HG03571 (cell line): ENCODE measurements around the gene TMEM158.

Experiments
- ATAC-seq: cut with Tn5 transposase; IDR thresholded peaks from one replicate; pipeline ENCODE4 v1.9.1; 2021; ENCODE audit not compliant: unreplicated experiment

The TMEM158 gene

GRCh38 chr3:45234250-45234649 is 8.2 kb upstream of the TMEM158 start:
- ATAC-seq = no peak

GRCh38 chr3:45232521-45232920 is 6.4 kb upstream of the TMEM158 start:
- no peak for ATAC-seq

GRCh38 chr3:45227946-45228345 is 1.9 kb upstream of the TMEM158 start:
- ATAC-seq = no peak

- no peak for ATAC-seq
These were observed 1.2 kb upstream of the TMEM158 start for GRCh38 chr3:45227071-45227820.

- ATAC-seq = peak; percentile 35
These were observed 452 bp downstream of the TMEM158 start for GRCh38 chr3:45225465-45226205.

- ATAC-seq = peak; percentile 27
These were observed 1.1 kb downstream of the TMEM158 start for GRCh38 chr3:45224824-45225464.

GRCh38 chr3:45223889-45224727 is 2.0 kb downstream of the TMEM158 start:
- no peak for ATAC-seq

- no peak for ATAC-seq
These were observed 6.4 kb downstream of the TMEM158 start for GRCh38 chr3:45219694-45220093.

GRCh38 chr3:45218578-45219390 is 7.3 kb downstream of the TMEM158 start:
- ATAC-seq = no peak

GRCh38 chr3:45216021-45216609 is 10.0 kb downstream of the TMEM158 start:
- no peak for ATAC-seq

- ATAC-seq = no peak
These were observed 10.6 kb downstream of the TMEM158 start for GRCh38 chr3:45215466-45215865.

- ATAC-seq = no peak
These were observed 11.9 kb downstream of the TMEM158 start for GRCh38 chr3:45214061-45214680.

GRCh38 chr3:45212095-45212468 is 14.0 kb downstream of the TMEM158 start:
- ATAC-seq = no peak

GRCh38 chr3:45211466-45212094 is 14.5 kb downstream of the TMEM158 start:
- ATAC-seq = no peak

GRCh38 chr3:45210308-45211041 is 15.6 kb downstream of the TMEM158 start:
- no peak for ATAC-seq

- no peak for ATAC-seq
These were observed 16.6 kb downstream of the TMEM158 start for GRCh38 chr3:45209526-45209925.

- ATAC-seq = no peak
These were observed 17.5 kb downstream of the TMEM158 start for GRCh38 chr3:45208586-45208985.

- no peak for ATAC-seq
These were observed 18.6 kb downstream of the TMEM158 start for GRCh38 chr3:45207446-45207845.
